ENCODE data around the gene JARID2.

Gene JARID2

DNA sequence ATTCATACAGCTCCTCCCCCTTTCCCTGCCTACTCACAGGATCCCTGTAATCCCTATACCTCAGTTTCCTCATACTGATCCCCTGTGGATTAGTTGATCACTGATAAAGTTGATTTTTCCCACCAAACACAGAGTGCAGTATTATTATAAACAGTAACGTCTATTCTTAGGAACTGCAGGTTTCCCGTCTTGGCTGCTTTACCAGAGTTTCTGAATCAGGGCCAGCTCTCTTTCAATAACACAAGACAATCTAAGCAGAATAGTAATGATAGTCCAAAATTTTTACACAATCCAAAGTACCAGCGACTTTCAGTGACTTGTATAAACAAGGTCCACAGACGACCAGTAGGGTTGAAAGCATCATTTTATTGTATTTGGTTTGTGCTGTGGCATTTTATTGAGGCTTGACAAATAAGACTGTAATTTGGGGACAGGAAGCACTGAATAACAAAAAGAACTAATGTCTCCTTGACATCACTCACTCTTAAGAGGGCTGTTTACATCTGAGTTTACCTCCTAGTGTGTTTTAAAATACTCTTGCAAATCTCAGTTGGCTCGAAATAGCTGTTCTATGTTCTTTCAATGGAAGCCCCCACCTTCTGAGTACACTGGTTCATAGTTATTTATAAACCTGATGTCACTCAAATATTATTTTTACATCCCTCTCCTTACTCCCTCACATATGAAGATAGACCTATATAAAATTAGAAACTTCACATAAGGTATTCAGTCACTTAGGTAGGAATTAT is 6.1 kb upstream of the JARID2 start:
- H3K9ac ChIP-seq (ENCODE audit: low read length) = no peak overlapping the region
- no peak overlapping the region for H2BK120ac ChIP-seq (ENCODE audit: low read depth, low read length)
- no peak overlapping the region for H2BK12ac ChIP-seq (ENCODE audit: low read length in 2 of 2)
- peaks cover 3% of the 10 kb centered on the region for H3K4me1 ChIP-seq (ENCODE audit: control insufficient read depth, insufficient read depth, low read depth, low read length)
- H4K8ac ChIP-seq (ENCODE audit: low read length) = no peak overlapping the region
- H3K9me3 ChIP-seq (ENCODE audit: control insufficient read depth, low read length) = no peaks in the 10 kb centered on the region
- H3K14ac ChIP-seq (ENCODE audit: low read length in 2 of 2) = no peak overlapping the region
- no peak overlapping the region for H3K18ac ChIP-seq (ENCODE audit: low read depth in 1 of 2, low read length in 2 of 2)
- no peak overlapping the region for H2AK5ac ChIP-seq (ENCODE audit: low read length, severe bottlenecking)
- H3K27ac ChIP-seq (ENCODE audit: low read length, poor library complexity, severe bottlenecking) = no peak overlapping the region
- no peak overlapping the region for H3K4me3 ChIP-seq (ENCODE audit: insufficient read depth in 1 of 2, low read depth in 1 of 2, low read length in 2 of 2)
- H3K4me2 ChIP-seq (ENCODE audit: low read length, poor library complexity, severe bottlenecking) = no peak overlapping the region
- no peak overlapping the region for H2BK15ac ChIP-seq (ENCODE audit: low read depth, poor library complexity, severe bottlenecking)
- 23% methylated on average over 4 of the region's 5 CpGs for WGBS
- no peak overlapping the region for H3K23ac ChIP-seq (ENCODE audit: low read length in 2 of 2)
- no peak overlapping the region for H2BK5ac ChIP-seq (ENCODE audit: low read depth, low read length, poor library complexity, severe bottlenecking)
- no peak overlapping the region for H4K91ac ChIP-seq (ENCODE audit: low read length)
- DNase-seq = no peak
- no peak overlapping the region for H2AFZ ChIP-seq (ENCODE audit: low read depth, low read length)
- no peaks in the 10 kb centered on the region for H3K79me1 ChIP-seq (replicated peaks; ENCODE audit: low read length, poor library complexity, severe bottlenecking)
- no peaks in the 10 kb centered on the region for H3K36me3 ChIP-seq (ENCODE audit: control insufficient read depth in 1 of 2, insufficient read depth in 2 of 2, low read depth in 1 of 2, low read length in 2 of 2)
- no peaks in the 10 kb centered on the region for H3K27me3 ChIP-seq (ENCODE audit: control insufficient read depth in 1 of 2, insufficient read depth in 1 of 2, low read length in 2 of 2)
- no peak overlapping the region for H3K4ac ChIP-seq (ENCODE audit: low read depth in 1 of 2, low read length in 2 of 2)

GRCh38 chr6:15242503-15242902 is 3.4 kb upstream of the JARID2 start:
- H4K8ac ChIP-seq (ENCODE audit: low read length) = no peak overlapping the region
- no peak overlapping the region for H3K23ac ChIP-seq (ENCODE audit: low read length in 2 of 2)
- H3K27me3 ChIP-seq (ENCODE audit: control insufficient read depth in 1 of 2, insufficient read depth in 1 of 2, low read length in 2 of 2) = no peaks in the 10 kb centered on the region
- H3K79me1 ChIP-seq (replicated peaks; ENCODE audit: low read length, poor library complexity, severe bottlenecking) = no peaks in the 10 kb centered on the region
- H2AK5ac ChIP-seq (ENCODE audit: low read length, severe bottlenecking) = no peak overlapping the region
- no peak overlapping the region for H3K4ac ChIP-seq (ENCODE audit: low read depth in 1 of 2, low read length in 2 of 2)
- H3K4me1 ChIP-seq (ENCODE audit: control insufficient read depth, insufficient read depth, low read depth, low read length) = peaks cover 3% of the 10 kb centered on the region
- no peak overlapping the region for H3K18ac ChIP-seq (ENCODE audit: low read depth in 1 of 2, low read length in 2 of 2)
- H3K9ac ChIP-seq (ENCODE audit: low read length) = no peak overlapping the region
- no peaks in the 10 kb centered on the region for H3K9me3 ChIP-seq (ENCODE audit: control insufficient read depth, low read length)
- H2BK15ac ChIP-seq (ENCODE audit: low read depth, poor library complexity, severe bottlenecking) = no peak overlapping the region
- H3K4me3 ChIP-seq (ENCODE audit: insufficient read depth in 1 of 2, low read depth in 1 of 2, low read length in 2 of 2) = no peak overlapping the region
- no peak overlapping the region for H3K4me2 ChIP-seq (ENCODE audit: low read length, poor library complexity, severe bottlenecking)
- WGBS = 95% methylated on average over 2 of the region's 2 CpGs
- no peaks in the 10 kb centered on the region for H3K36me3 ChIP-seq (ENCODE audit: control insufficient read depth in 1 of 2, insufficient read depth in 2 of 2, low read depth in 1 of 2, low read length in 2 of 2)
- no peak overlapping the region for H2BK5ac ChIP-seq (ENCODE audit: low read depth, low read length, poor library complexity, severe bottlenecking)
- no peak overlapping the region for H2BK12ac ChIP-seq (ENCODE audit: low read length in 2 of 2)
- no peak overlapping the region for H2BK120ac ChIP-seq (ENCODE audit: low read depth, low read length)
- H2AFZ ChIP-seq (ENCODE audit: low read depth, low read length) = no peak overlapping the region
- H4K91ac ChIP-seq (ENCODE audit: low read length) = no peak overlapping the region
- no peak for DNase-seq
- no peak overlapping the region for H3K27ac ChIP-seq (ENCODE audit: low read length, poor library complexity, severe bottlenecking)
- no peak overlapping the region for H3K14ac ChIP-seq (ENCODE audit: low read length in 2 of 2)

DNA sequence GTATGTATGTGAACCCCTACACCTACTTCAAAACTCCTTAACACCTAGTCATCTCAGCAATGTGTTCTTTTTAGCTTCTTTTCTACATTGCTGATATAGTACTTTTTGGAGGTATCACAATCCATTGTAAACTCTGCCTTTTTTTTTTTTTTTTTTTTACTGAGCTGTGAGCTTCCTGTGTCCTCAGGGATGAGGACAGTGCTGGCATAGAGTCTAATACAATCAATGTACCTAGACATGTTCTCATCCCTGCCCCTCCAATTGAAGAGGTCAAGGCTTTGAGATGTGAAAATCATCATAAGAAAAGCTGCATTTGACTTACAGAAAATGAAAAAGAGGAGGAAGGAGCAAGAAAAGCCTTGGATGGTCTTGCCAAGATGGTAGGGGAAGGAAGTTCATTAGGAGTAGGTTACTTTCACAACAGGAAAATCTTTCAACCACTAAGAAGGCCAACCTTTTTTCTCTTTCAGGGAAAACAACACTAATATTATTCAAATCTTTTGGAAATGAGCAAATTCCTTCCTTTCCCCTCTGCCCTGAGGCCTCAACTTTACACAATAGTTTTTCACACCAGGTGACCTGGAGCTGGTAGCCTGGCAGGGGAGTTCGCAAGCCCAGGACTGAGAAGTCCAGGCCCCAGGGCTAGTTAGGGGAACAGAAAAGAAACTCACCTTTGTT is 2.8 kb upstream of the JARID2 start:
- Histone ChIP-seq H3K27me3 (ENCODE audit: control insufficient read depth in 1 of 2, insufficient read depth in 1 of 2, low read length in 2 of 2) (no peaks in the 10 kb centered on the region), H3K27ac (ENCODE audit: low read length, poor library complexity, severe bottlenecking) (no peak overlapping the region), H2BK5ac (ENCODE audit: low read depth, low read length, poor library complexity, severe bottlenecking) (no peak overlapping the region), H3K4me2 (ENCODE audit: low read length, poor library complexity, severe bottlenecking) (no peak overlapping the region), H2BK15ac (ENCODE audit: low read depth, poor library complexity, severe bottlenecking) (no peak overlapping the region), H3K36me3 (ENCODE audit: control insufficient read depth in 1 of 2, insufficient read depth in 2 of 2, low read depth in 1 of 2, low read length in 2 of 2) (no peaks in the 10 kb centered on the region), H2AK5ac (ENCODE audit: low read length, severe bottlenecking) (no peak overlapping the region), H3K4ac (ENCODE audit: low read depth in 1 of 2, low read length in 2 of 2) (no peak overlapping the region), H4K91ac (ENCODE audit: low read length) (no peak overlapping the region), H2AFZ (ENCODE audit: low read depth, low read length) (no peak overlapping the region), H3K23ac (ENCODE audit: low read length in 2 of 2) (no peak overlapping the region), H3K9ac (ENCODE audit: low read length) (no peak overlapping the region), H3K18ac (ENCODE audit: low read depth in 1 of 2, low read length in 2 of 2) (no peak overlapping the region), H3K14ac (ENCODE audit: low read length in 2 of 2) (no peak overlapping the region), H3K9me3 (ENCODE audit: control insufficient read depth, low read length) (no peaks in the 10 kb centered on the region), H3K79me1 (replicated peaks; ENCODE audit: low read length, poor library complexity, severe bottlenecking) (peaks cover 2% of the 10 kb centered on the region), H4K8ac (ENCODE audit: low read length) (no peak overlapping the region), H2BK12ac (ENCODE audit: low read length in 2 of 2) (no peak overlapping the region), H3K4me1 (ENCODE audit: control insufficient read depth, insufficient read depth, low read depth, low read length) (peaks cover 3% of the 10 kb centered on the region), H2BK120ac (ENCODE audit: low read depth, low read length) (no peak overlapping the region), H3K4me3 (ENCODE audit: insufficient read depth in 1 of 2, low read depth in 1 of 2, low read length in 2 of 2) (no peak overlapping the region)
- DNase-seq = no peak
- WGBS = 80% methylated on average over 1 of the region's 1 CpG

GRCh38 chr6:15243910-15244619 is 1.8 kb upstream of the JARID2 start:
- no peak overlapping the region for H3K4ac ChIP-seq (ENCODE audit: low read depth in 1 of 2, low read length in 2 of 2)
- no peak overlapping the region for H4K91ac ChIP-seq (ENCODE audit: low read length)
- no peak overlapping the region for H3K23ac ChIP-seq (ENCODE audit: low read length in 2 of 2)
- H2BK120ac ChIP-seq (ENCODE audit: low read depth, low read length) = peak overlapping the region; percentile 29
- peaks cover 3% of the 10 kb centered on the region for H3K4me1 ChIP-seq (ENCODE audit: control insufficient read depth, insufficient read depth, low read depth, low read length)
- no peak overlapping the region for H3K14ac ChIP-seq (ENCODE audit: low read length in 2 of 2)
- H3K4me2 ChIP-seq (ENCODE audit: low read length, poor library complexity, severe bottlenecking) = peak overlapping the region; percentile 87
- no peak overlapping the region for H2BK15ac ChIP-seq (ENCODE audit: low read depth, poor library complexity, severe bottlenecking)
- peaks cover 2% of the 10 kb centered on the region for H3K79me1 ChIP-seq (replicated peaks; ENCODE audit: low read length, poor library complexity, severe bottlenecking)
- WGBS = 40% methylated on average over 25 of the region's 27 CpGs
- H3K27me3 ChIP-seq (ENCODE audit: control insufficient read depth in 1 of 2, insufficient read depth in 1 of 2, low read length in 2 of 2) = no peaks in the 10 kb centered on the region
- peak overlapping the region; percentile 85 for H3K9ac ChIP-seq (ENCODE audit: low read length)
- peak overlapping the region in 1 of 2 experiments; percentile 9 for H2BK12ac ChIP-seq (ENCODE audit: low read length in 2 of 2)
- peak overlapping the region; percentile 76 for H4K8ac ChIP-seq (ENCODE audit: low read length)
- H3K9me3 ChIP-seq (ENCODE audit: control insufficient read depth, low read length) = no peaks in the 10 kb centered on the region
- no peak overlapping the region for H2BK5ac ChIP-seq (ENCODE audit: low read depth, low read length, poor library complexity, severe bottlenecking)
- H3K4me3 ChIP-seq (ENCODE audit: insufficient read depth in 1 of 2, low read depth in 1 of 2, low read length in 2 of 2) = peak overlapping the region in 1 of 2 experiments; percentile 81
- H3K27ac ChIP-seq (ENCODE audit: low read length, poor library complexity, severe bottlenecking) = peak overlapping the region; percentile 0
- no peaks in the 10 kb centered on the region for H3K36me3 ChIP-seq (ENCODE audit: control insufficient read depth in 1 of 2, insufficient read depth in 2 of 2, low read depth in 1 of 2, low read length in 2 of 2)
- H2AFZ ChIP-seq (ENCODE audit: low read depth, low read length) = no peak overlapping the region
- peak; percentile 26 for DNase-seq
- H3K18ac ChIP-seq (ENCODE audit: low read depth in 1 of 2, low read length in 2 of 2) = peak overlapping the region in 1 of 2 experiments; percentile 77
- H2AK5ac ChIP-seq (ENCODE audit: low read length, severe bottlenecking) = no peak overlapping the region

All from mesenchymal stem cell (in vitro differentiated cells and primary cell).